Ammon's horn (tissue), 1 donor: ENCODE data around the gene RAB3IL1.

Experiments used
- DNase-seq: peaks from one replicate; pipeline ENCODE4 v3.0.0-alpha.2; 2016; ENCODE audit warnings: low spot score

The RAB3IL1 gene

GRCh38 chr11:61904539-61905048 lies 12.8 kb downstream of the RAB3IL1 start:
- no peak for DNase-seq

GRCh38 chr11:61903845-61904244 lies 13.5 kb downstream of the RAB3IL1 start:
- no peak for DNase-seq

- DNase-seq: no peak
These were observed 15.1 kb downstream of the RAB3IL1 start for GRCh38 chr11:61902313-61902712.

DNA sequence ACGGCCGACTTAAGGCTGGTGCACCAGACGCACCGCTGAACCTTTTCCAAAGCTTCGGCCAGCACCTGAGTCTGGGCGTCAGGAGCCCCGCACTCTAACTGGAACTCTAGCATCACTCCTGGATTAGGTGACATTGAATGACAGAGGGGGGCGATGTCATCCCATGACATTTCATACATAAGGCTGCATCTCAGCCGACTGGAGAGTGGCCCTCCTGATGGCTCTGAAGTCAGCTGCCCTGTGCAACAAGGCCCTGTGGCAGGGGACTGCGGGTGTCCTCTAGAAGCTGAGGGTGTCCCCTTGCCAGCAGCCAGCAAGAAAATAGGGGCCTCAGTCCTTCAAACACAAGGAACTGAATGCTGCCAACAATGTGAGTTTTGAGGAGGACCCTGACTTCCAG lies 16.0 kb downstream of the RAB3IL1 start:
- no peak for DNase-seq

- no peak for DNase-seq
These were observed 17.1 kb downstream of the RAB3IL1 start for GRCh38 chr11:61900251-61900650.

DNA sequence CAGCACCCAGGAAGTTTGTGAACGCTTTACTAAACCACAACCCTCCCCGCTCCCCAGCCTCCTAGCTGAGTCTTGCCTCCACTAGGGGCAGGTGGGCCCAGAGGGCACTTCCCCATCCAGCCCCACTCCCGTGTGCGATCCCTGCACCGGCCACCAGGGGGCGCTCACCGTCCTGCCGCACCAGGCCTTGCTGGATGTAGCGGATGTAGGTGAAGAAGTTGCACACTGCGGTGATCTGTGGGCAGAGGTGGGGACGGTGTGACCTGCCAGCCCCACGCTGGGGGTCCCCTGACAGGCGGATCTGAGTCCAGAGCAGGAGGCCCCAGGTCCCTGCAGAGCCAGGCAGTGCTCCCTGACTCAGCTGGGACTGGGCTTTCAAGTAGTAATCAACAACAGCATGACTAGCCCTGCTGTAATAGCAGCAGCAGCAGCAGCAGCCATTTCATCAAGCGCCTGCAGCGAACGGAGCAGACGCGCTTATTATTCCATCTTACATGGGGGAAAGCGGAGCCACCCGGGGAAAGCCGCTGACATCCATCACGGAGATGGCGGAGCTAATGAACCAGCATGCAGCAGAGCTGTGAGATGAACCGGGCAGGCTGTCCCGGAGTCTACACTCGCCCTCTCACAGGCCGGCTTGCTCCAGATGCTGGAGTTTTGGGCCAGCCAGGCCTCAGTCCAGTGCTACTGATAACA lies 18.1 kb downstream of the RAB3IL1 start:
- peak; percentile 83 for DNase-seq

DNA sequence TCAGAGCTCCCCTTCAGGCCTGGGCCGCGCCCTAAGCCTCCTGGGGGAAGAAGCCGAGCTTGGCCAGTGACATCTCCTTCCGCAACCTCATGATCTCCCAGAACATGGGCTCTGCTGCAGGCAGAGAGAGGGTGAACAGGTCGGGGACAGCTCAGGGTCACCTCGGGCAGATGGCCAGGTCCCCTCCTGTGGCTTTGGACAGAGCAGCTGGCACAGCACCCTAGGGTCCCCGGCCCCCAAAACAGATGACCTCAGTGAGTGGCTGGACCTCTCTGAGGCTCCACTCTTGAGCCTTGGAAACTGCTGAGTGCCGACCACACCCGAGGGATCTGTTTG lies 19.2 kb downstream of the RAB3IL1 start:
- DNase-seq: no peak

DNA sequence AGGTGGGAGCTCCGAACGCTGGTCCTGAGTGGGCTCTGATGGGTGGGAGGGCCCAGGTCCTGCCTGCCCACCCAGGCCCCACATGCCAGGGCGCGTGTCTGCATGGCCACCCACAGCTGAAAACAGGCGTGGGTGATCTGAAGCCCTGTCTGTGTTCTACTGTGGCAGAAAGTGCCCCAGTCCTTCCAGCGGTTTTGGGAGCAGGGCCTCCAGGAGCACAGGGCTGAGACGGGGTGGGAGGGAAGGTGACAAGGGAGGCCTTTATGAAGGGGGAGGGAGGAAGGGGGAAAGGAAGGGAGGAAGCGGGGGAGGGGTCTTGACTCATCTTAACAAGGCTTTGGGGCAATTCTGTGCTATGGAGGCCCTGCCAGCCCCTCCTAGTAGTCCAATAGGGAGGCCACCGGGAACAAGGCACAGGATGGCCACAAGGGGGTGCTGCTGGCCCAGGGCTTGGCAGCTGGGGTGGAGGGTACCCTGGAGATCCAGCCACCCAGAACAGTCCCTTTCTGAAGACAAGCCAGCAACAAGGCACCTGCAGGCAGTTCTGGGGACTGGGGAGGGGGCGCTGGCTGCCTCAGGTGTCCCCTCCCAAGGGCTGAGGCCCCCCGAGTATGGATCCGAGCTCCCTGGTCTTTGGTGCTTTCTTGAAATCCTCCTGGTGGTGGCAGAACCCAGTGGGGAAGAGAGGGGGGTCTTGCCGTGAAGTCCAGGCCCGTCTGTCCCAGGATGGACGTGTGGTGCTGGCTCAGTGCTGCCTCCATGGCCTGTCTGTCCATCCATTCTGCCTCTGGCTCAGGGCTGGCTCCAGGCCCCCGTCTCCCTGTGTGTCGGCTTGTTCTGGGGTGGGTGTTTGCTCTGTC lies 19.7 kb downstream of the RAB3IL1 start:
- peak; percentile 88 for DNase-seq

DNA sequence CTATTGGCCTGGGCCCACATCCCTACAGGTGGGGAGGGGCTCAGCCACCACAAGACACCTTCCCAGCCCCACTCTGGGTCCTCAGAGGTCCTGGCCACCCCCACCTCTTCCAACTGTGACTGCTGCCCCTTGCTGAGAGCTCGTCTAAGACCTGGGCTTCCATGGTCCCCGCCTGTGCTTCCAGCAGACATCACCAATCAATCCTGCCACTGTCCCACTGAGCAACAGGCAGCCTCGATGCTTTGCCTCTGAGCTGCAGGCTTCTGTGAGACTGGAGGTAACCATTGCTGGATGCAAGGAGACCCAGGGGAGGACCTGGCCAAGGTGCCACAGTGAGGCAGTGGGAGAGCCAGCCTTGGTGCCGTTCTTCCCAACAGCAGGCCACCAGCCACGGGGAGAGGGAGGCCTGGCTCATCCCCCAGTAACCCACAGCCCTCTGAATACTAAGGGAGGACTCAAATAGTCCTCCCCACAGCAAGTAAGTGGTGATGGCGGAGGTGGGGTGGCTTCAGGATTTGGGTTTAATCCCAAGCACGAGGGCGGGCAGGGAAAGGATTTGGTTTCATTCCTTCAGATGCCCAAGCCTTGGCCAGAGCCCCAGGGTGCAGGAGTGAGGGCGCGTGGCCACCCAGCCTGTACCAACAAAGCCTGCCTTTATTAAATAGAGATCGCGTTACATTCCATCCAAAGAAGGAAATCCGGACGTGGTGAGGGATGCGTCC lies 20.5 kb downstream of the RAB3IL1 start:
- no peak for DNase-seq

DNA sequence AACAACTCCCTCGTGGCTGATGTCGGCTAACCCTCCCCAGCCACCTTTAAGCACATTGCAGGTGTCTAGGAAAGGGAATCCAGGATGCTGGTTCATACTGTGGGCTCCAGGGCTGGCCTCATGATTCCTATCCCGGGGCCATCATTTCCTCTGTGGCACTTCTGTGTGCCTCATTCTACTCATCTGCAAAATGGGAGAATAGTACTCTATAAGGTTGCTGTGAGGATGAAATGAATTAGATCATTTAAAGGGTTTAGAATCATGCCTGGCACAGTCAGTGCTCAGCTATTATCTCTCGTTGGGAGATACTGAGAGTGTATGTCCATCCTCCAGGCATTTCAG lies 21.7 kb downstream of the RAB3IL1 start:
- no peak for DNase-seq

GRCh38 chr11:61895046-61895717 lies 22.2 kb downstream of the RAB3IL1 start:
- DNase-seq: no peak

GRCh38 chr11:61893981-61894380 lies 23.4 kb downstream of the RAB3IL1 start:
- no peak for DNase-seq

- no peak for DNase-seq
These were observed 25.3 kb downstream of the RAB3IL1 start for GRCh38 chr11:61892085-61892370.

GRCh38 chr11:61891331-61892084 lies 25.9 kb downstream of the RAB3IL1 start, which contains the start of gene FADS3:
FADS3 (minus strand) TSS chr11:61891545; CDS start chr11:61891381, 164 bp downstream.
- peak; percentile 89 for DNase-seq

DNA sequence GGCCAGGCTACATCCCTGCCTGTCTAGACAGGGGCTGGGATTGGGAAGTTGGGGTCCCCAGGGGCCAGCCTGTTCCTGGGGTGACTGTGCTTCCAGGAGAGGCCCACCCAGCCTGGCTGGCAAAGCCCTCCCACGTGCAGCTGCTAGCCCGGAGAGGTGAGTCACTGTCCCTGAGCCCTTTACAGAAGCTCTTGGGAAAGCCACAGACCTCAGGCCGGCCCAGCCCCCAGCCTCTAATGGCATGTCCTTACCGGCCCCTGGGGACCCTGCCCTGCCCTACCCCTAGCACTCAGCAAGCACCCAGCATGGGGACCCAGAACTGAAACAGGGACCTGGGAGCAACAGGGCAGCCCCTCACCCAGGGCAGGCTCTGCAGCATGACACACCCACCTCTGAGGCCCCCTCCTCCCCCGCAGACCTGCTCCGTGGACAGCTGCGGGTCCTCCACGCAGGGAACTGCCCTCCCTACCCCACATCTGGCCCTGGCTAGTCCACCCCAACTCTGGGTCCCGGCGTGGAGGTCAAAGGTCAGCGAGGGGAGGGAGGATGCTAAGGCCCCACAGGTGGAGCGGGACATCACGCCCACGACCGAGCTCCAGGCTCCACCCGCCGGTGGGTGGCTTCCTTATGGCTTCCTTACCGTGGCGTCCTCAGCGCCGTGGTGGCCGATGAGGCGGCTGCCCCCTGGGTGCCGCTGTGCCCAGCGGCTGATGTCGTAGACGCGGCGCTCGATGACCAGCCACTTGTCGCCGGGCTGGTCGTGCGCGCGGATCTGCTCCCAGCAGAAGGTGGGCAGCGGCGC lies 26.6 kb downstream of the RAB3IL1 start:
- DNase-seq: no peak

DNA sequence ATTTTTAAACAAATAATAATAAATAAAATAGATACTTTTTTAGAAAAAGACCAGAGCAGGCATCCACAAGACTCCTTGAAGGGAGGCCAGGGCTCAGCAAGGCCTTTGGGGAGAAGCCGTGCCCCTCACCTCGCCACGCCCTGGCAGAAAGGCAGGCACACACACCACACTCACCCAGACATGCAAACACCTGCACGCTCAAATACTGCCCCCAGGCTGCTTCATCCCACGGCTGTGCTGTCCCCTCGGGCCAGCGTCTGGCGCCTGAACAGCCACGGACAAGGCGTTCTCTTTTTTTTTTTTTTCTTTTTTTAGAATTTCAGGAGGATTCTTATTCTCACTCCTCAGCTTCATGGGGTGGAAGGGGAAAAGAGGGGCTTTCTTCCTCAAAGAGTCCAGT lies 27.5 kb downstream of the RAB3IL1 start:
- DNase-seq: no peak

GRCh38 chr11:61888590-61888989 lies 28.8 kb downstream of the RAB3IL1 start:
- DNase-seq: no peak

- no peak for DNase-seq
These were observed 29.4 kb downstream of the RAB3IL1 start for GRCh38 chr11:61887839-61888494.

DNA sequence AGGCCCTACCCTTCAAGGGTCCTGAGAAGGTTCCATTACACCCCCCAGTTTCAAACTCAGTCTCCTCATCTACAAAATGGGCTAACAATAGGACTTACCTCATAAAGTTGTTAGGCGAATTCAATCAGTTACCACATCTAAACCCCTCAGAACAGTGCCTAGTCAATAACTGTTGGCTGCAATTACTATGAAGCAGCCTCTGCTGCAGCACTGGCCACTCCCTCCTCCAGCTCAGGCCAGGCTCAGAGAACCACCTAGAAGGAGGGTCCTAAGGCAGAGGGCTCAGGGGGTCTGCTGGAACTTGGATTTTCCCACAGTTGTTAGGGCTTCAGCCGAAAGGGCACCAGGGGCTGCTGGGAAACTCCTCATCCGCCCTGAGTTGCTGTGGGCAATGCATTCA lies 30.7 kb downstream of the RAB3IL1 start:
- no peak for DNase-seq
